RWPE2 (cell line): ENCODE results near the gene FXN.

Source experiments
- ATAC-seq: fragments of 200-7000 bp; cut with Tn5 transposase; 3 replicates; pipeline ENCODE4 v1.9.1; 2021; ENCODE audit warnings: low read depth
- DNase-seq: peaks from one replicate; pipeline ENCODE4 v3.0.0-alpha.2; 2020; ENCODE audit warnings: low spot score
- H3K27ac ChIP-seq: fragments of 450-650 bp; 2 replicates; pipeline ENCODE4 v1.5.1; 2017; ENCODE audit warnings: mild to moderate bottlenecking; ENCODE audit not compliant: poor library complexity, severe bottlenecking
- H3K27me3 ChIP-seq: fragments of 250-450 bp; sonication (Bioruptor Pico); 2 replicates; pipeline ENCODE4 v1.5.1; 2021; ENCODE audit warnings: mild to moderate bottlenecking, moderate library complexity; ENCODE audit not compliant: insufficient read depth, poor library complexity, severe bottlenecking
- H3K36me3 ChIP-seq: fragments of 250-450 bp; sonication (Bioruptor Pico); 2 replicates; pipeline ENCODE4 v1.5.1; 2020; ENCODE audit warnings: low read depth, mild to moderate bottlenecking, moderate library complexity
- H3K4me1 ChIP-seq: fragments of 250-450 bp; sonication (Bioruptor Pico); 2 replicates; pipeline ENCODE4 v1.5.1; 2021; ENCODE audit warnings: mild to moderate bottlenecking, moderate library complexity; ENCODE audit not compliant: insufficient read depth, poor library complexity, severe bottlenecking
- H3K4me3 ChIP-seq: fragments of 250-450 bp; sonication (Bioruptor Pico); 2 replicates; pipeline ENCODE4 v1.5.1; 2021; ENCODE audit warnings: mild to moderate bottlenecking, moderate library complexity; ENCODE audit not compliant: severe bottlenecking
- H3K9me3 ChIP-seq: fragments of 250-450 bp; sonication (Bioruptor Pico); 2 replicates; pipeline ENCODE4 v1.5.1; 2021; ENCODE audit warnings: mild to moderate bottlenecking, moderate library complexity; ENCODE audit not compliant: severe bottlenecking
- TF ChIP-seq, protein P1 (sequence below): fragments of 450-650 bp; IDR thresholded peaks from one replicate; pipeline ENCODE4 v1.5.1; 2017; ENCODE audit warnings: mild to moderate bottlenecking, moderate library complexity; ENCODE audit not compliant: poor library complexity, severe bottlenecking

FXN gene

DNA sequence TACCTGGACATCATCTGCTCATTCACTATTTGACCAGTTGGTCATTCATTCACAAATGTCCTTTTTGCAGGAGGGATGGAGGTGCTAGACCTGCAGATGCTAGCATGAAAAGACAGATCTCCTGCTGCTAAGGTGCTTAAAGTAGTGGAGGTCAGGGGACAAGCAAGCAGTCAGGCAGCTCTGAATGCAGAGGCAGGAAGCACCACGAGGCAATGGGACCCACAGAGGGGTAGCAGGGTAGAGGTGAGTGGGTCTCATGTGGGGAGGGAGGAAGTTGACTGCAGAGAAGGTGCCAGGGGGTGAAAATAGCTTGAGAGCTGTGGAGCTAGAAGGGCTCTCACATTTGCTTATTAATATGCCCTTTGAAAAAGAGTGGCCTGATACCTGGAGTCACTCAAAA lies 25.2 kb downstream of the FXN start:
- ATAC-seq (no peak), DNase-seq (no peak)
- Histone ChIP-seq H3K9me3 (no peaks in the 10 kb centered on the region), H3K4me1 (no peaks in the 10 kb centered on the region), H3K36me3 (peaks cover 17% of the 10 kb centered on the region), H3K4me3 (no peak overlapping the region), H3K27ac (no peak overlapping the region), H3K27me3 (no peaks in the 10 kb centered on the region)
- TF ChIP-seq, protein P1, sequence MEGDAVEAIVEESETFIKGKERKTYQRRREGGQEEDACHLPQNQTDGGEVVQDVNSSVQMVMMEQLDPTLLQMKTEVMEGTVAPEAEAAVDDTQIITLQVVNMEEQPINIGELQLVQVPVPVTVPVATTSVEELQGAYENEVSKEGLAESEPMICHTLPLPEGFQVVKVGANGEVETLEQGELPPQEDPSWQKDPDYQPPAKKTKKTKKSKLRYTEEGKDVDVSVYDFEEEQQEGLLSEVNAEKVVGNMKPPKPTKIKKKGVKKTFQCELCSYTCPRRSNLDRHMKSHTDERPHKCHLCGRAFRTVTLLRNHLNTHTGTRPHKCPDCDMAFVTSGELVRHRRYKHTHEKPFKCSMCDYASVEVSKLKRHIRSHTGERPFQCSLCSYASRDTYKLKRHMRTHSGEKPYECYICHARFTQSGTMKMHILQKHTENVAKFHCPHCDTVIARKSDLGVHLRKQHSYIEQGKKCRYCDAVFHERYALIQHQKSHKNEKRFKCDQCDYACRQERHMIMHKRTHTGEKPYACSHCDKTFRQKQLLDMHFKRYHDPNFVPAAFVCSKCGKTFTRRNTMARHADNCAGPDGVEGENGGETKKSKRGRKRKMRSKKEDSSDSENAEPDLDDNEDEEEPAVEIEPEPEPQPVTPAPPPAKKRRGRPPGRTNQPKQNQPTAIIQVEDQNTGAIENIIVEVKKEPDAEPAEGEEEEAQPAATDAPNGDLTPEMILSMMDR: no peak

GRCh38 chr9:69062195-69062594 lies 26.6 kb downstream of the FXN start:
- Histone ChIP-seq H3K4me1 (no peaks in the 10 kb centered on the region), H3K27me3 (no peaks in the 10 kb centered on the region), H3K27ac (no peak overlapping the region), H3K36me3 (peaks cover 17% of the 10 kb centered on the region), H3K9me3 (no peaks in the 10 kb centered on the region), H3K4me3 (no peak overlapping the region)
- no peak for ATAC-seq
- TF ChIP-seq, protein P1: no peak
- no peak for DNase-seq

DNA sequence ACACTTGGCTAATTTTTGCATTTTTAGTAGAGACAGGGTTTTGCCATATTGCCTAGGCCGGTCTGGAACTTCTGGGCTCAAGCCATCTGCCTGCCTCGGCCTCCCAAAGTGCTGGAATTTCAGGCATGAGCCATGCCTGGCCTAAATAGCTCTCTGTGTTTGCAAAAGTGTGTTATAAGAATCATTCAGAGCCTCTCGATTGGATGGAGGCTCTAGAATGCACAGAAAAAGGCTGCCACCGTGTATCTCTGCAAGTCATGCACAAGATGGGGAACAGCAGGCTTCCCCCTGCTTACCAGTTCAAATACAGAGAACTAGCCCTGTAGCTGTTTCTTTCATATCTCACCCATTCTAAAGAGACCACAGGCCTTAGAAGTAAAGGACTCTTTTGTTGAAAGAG lies 28.3 kb downstream of the FXN start:
- H3K4me1 ChIP-seq: no peaks in the 10 kb centered on the region
- peaks cover 7% of the 10 kb centered on the region; the same call in 1 of the 2 replicates for H3K36me3 ChIP-seq
- DNase-seq: no peak
- ATAC-seq: no peak
- H3K27ac ChIP-seq: no peak overlapping the region
- no peak overlapping the region for H3K4me3 ChIP-seq
- H3K27me3 ChIP-seq: no peaks in the 10 kb centered on the region
- TF ChIP-seq, protein P1: no peak
- no peaks in the 10 kb centered on the region for H3K9me3 ChIP-seq

- H3K4me3 ChIP-seq: no peak overlapping the region
- H3K9me3 ChIP-seq: no peaks in the 10 kb centered on the region
- H3K4me1 ChIP-seq: no peaks in the 10 kb centered on the region
- no peak for DNase-seq
- no peaks in the 10 kb centered on the region for H3K27me3 ChIP-seq
- 0 out of 2 replicates have a peak, but pooled peaks cover 3% of the 10 kb centered on the region for H3K36me3 ChIP-seq
- H3K27ac ChIP-seq: no peak overlapping the region
- ATAC-seq: no peak
- TF ChIP-seq, protein P1: no peak
Observed at GRCh38 chr9:69065660-69066059, 30.1 kb downstream of the FXN start.

- no peak for ATAC-seq
- H3K9me3 ChIP-seq: no peaks in the 10 kb centered on the region
- H3K4me1 ChIP-seq: no peaks in the 10 kb centered on the region
- H3K27ac ChIP-seq: no peak overlapping the region
- H3K4me3 ChIP-seq: no peak overlapping the region
- H3K36me3 ChIP-seq: 0 out of 2 replicates have a peak, but pooled peaks cover 3% of the 10 kb centered on the region
- TF ChIP-seq, protein P1: no peak
- H3K27me3 ChIP-seq: no peaks in the 10 kb centered on the region
- DNase-seq: no peak
Observed at GRCh38 chr9:69066955-69067354, 31.4 kb downstream of the FXN start.
